ENCODE results near the gene CDH15. TPM values are rescaled to one million over a fixed set of nuclear protein-coding genes. Genes with fewer than 3 reads are reported as not detected.

The CDH15 gene
- total RNA-seq, 3 donors from 2014 or later (not counting 1 experiment from before 2014, with no cell fraction given), result 0.20 TPM; not detected in 2

- no peak for TF ChIP-seq CTCF (IDR thresholded peaks at IDR 0.05)
- intact Hi-C loops (cut with micrococcal nuclease), result no loop called here
- Histone ChIP-seq H3K27me3 (ENCODE audit: control insufficient read depth, insufficient read depth, low read length) (no peaks in the 10 kb centered on the region), H3K4me3 (ENCODE audit: low read length) (no peak overlapping the region), H3K9me3 (ENCODE audit: control insufficient read depth, insufficient read depth, low read length) (no peaks in the 10 kb centered on the region), H3K36me3 (ENCODE audit: control insufficient read depth, insufficient read depth, low read length) (no peaks in the 10 kb centered on the region), H3K4me1 (ENCODE audit: control insufficient read depth, insufficient read depth, low read length) (peaks cover 16% of the 10 kb centered on the region), H3K27ac (ENCODE audit: low read length) (no peak overlapping the region)
- no peak overlapping the region for H3K4me3 Mint-ChIP-seq
- no peaks in the 10 kb centered on the region for H3K36me3 Mint-ChIP-seq
- no peak overlapping the region for H3K27ac Mint-ChIP-seq
- ATAC-seq (no peak), DNase-seq (no peak)
- H3K27me3 Mint-ChIP-seq (ENCODE audit: low read depth in 2 of 2), result no peaks in the 10 kb centered on the region
- no peaks in the 10 kb centered on the region for H3K4me1 Mint-ChIP-seq
- H3K9me3 Mint-ChIP-seq, result no peaks in the 10 kb centered on the region
- 82% methylated on average over 27 of the region's 27 CpGs for WGBS (ENCODE audit: insufficient coverage)
Measured at GRCh38 chr16:89176147-89176690, 4.7 kb downstream of the CDH15 start.

GRCh38 chr16:89176717-89177116, 5.2 kb downstream of the CDH15 start:
- H3K4me1 ChIP-seq (ENCODE audit: control insufficient read depth, insufficient read depth, low read length), result peaks cover 13% of the 10 kb centered on the region
- no peaks in the 10 kb centered on the region for H3K9me3 ChIP-seq (ENCODE audit: control insufficient read depth, insufficient read depth, low read length)
- Mint-ChIP-seq H3K4me3 (no peak overlapping the region), H3K9me3 (no peaks in the 10 kb centered on the region), H3K4me1 (no peaks in the 10 kb centered on the region), H3K27me3 (ENCODE audit: low read depth in 2 of 2) (no peaks in the 10 kb centered on the region), H3K27ac (no peak overlapping the region), H3K36me3 (no peaks in the 10 kb centered on the region)
- ATAC-seq, result no peak
- TF ChIP-seq CTCF (IDR thresholded peaks at IDR 0.05), result no peak
- no peaks in the 10 kb centered on the region for H3K36me3 ChIP-seq (ENCODE audit: control insufficient read depth, insufficient read depth, low read length)
- no peak for DNase-seq
- no peak overlapping the region for H3K27ac ChIP-seq (ENCODE audit: low read length)
- no peaks in the 10 kb centered on the region for H3K27me3 ChIP-seq (ENCODE audit: control insufficient read depth, insufficient read depth, low read length)
- intact Hi-C loops (cut with micrococcal nuclease), result no loop called here
- no peak overlapping the region for H3K4me3 ChIP-seq (ENCODE audit: low read length)
- 90% methylated on average over 9 of the region's 9 CpGs for WGBS (ENCODE audit: insufficient coverage)

- 88% methylated on average over 10 of the region's 12 CpGs for WGBS (ENCODE audit: insufficient coverage)
- H3K4me1 ChIP-seq (ENCODE audit: control insufficient read depth, insufficient read depth, low read length), result peaks cover 9% of the 10 kb centered on the region
- DNase-seq, result no peak
- H3K9me3 ChIP-seq (ENCODE audit: control insufficient read depth, insufficient read depth, low read length), result no peaks in the 10 kb centered on the region
- no peaks in the 10 kb centered on the region for H3K9me3 Mint-ChIP-seq
- H3K27ac ChIP-seq (ENCODE audit: low read length), result no peak overlapping the region
- intact Hi-C loops (cut with micrococcal nuclease), result no loop called here
- no peaks in the 10 kb centered on the region for H3K36me3 Mint-ChIP-seq
- TF ChIP-seq CTCF (IDR thresholded peaks at IDR 0.05), result no peak
- no peaks in the 10 kb centered on the region for H3K27me3 Mint-ChIP-seq (ENCODE audit: low read depth in 2 of 2)
- no peaks in the 10 kb centered on the region for H3K36me3 ChIP-seq (ENCODE audit: control insufficient read depth, insufficient read depth, low read length)
- no peaks in the 10 kb centered on the region for H3K4me1 Mint-ChIP-seq
- H3K4me3 Mint-ChIP-seq, result no peak overlapping the region
- no peak overlapping the region for H3K4me3 ChIP-seq (ENCODE audit: low read length)
- no peak overlapping the region for H3K27ac Mint-ChIP-seq
- no peak for ATAC-seq
- no peaks in the 10 kb centered on the region for H3K27me3 ChIP-seq (ENCODE audit: control insufficient read depth, insufficient read depth, low read length)
Measured at GRCh38 chr16:89177501-89177900, 6.0 kb downstream of the CDH15 start.

GRCh38 chr16:89178453-89179147, 7.1 kb downstream of the CDH15 start:
- H3K4me3 Mint-ChIP-seq, result no peak overlapping the region
- Histone ChIP-seq H3K36me3 (ENCODE audit: control insufficient read depth, insufficient read depth, low read length) (no peaks in the 10 kb centered on the region), H3K27ac (ENCODE audit: low read length) (no peak overlapping the region), H3K4me3 (ENCODE audit: low read length) (no peak overlapping the region), H3K27me3 (ENCODE audit: control insufficient read depth, insufficient read depth, low read length) (no peaks in the 10 kb centered on the region), H3K9me3 (ENCODE audit: control insufficient read depth, insufficient read depth, low read length) (no peaks in the 10 kb centered on the region), H3K4me1 (ENCODE audit: control insufficient read depth, insufficient read depth, low read length) (peaks cover 9% of the 10 kb centered on the region)
- H3K27me3 Mint-ChIP-seq (ENCODE audit: low read depth in 2 of 2), result no peaks in the 10 kb centered on the region
- DNase-seq, result no peak
- H3K9me3 Mint-ChIP-seq, result no peaks in the 10 kb centered on the region
- H3K27ac Mint-ChIP-seq, result no peak overlapping the region
- intact Hi-C loops (cut with micrococcal nuclease), result no loop called here
- no peak for TF ChIP-seq CTCF (IDR thresholded peaks at IDR 0.05)
- 93% methylated on average over 24 of the region's 24 CpGs for WGBS (ENCODE audit: insufficient coverage)
- no peak for ATAC-seq
- no peaks in the 10 kb centered on the region for H3K4me1 Mint-ChIP-seq
- H3K36me3 Mint-ChIP-seq, result no peaks in the 10 kb centered on the region
